PC-9 (cell line): ENCODE data around the gene NINJ1. TPM values are rescaled to one million over a fixed set of nuclear protein-coding genes. Genes with fewer than 3 reads are reported as not detected.

Source experiments
- BruUV-seq: library from RNA; stranded (reverse); fragments of 400-500 nt; replicated peaks from 2 replicates; lab custom pipeline; 2021; lab: Mats Ljungman, UMichigan
- CTCF ChIA-PET: fragments of 300-600 bp; sonication (Branson Sonifier 250); formaldehyde crosslinking; loops from one replicate; lab custom pipeline; 2022; ENCODE audit warnings: antibody characterized with exemption; lab: Charles Lee
- POLR2A ChIA-PET: fragments of 300-600 bp; sonication (Branson Sonifier 250); formaldehyde crosslinking; loops from one replicate; lab custom pipeline; 2022; ENCODE audit warnings: antibody characterized with exemption; ENCODE audit not compliant: unreplicated experiment; lab: Charles Lee
- DNase-seq, 2 experiments: peaks; one replicate each; pipeline versions ENCODE4 v3.0.0 to v3.0.0-alpha.2; 2015 to 2022; ENCODE audit warnings: mixed read lengths in 1 of 2
- H2AFZ ChIP-seq: fragments of 200-600 bp; sonication (generic); 2 replicates; pipeline ENCODE4 v1.8.1; 2017; ENCODE audit warnings: antibody characterized with exemption
- H3F3A ChIP-seq: fragments of 200-600 bp; sonication (generic); 2 replicates; pipeline ENCODE4 v1.8.1; 2017; ENCODE audit warnings: antibody characterized with exemption, mild to moderate bottlenecking, low read depth; ENCODE audit not compliant: insufficient read depth
- H3K27ac ChIP-seq: fragments of 200-600 bp; sonication (generic); 2 replicates; pipeline ENCODE4 v1.6.1; 2016; ENCODE audit warnings: mixed run types
- H3K27me3 ChIP-seq: fragments of 200-600 bp; sonication (generic); 2 replicates; pipeline ENCODE4 v1.6.1; 2016; ENCODE audit warnings: low read depth, mixed run types; ENCODE audit not compliant: insufficient read depth
- H3K36me3 ChIP-seq: fragments of 200-600 bp; sonication (generic); 2 replicates; pipeline ENCODE4 v1.6.1; 2016; ENCODE audit warnings: low read depth, mixed run types
- H3K4me1 ChIP-seq: fragments of 200-600 bp; sonication (generic); replicated peaks from 2 replicates; pipeline ENCODE4 v1.6.1; 2016; ENCODE audit warnings: mixed run types; ENCODE audit not compliant: insufficient read depth
- H3K4me2 ChIP-seq: fragments of 200-600 bp; sonication (generic); 2 replicates; pipeline ENCODE4 v1.6.1; 2017; ENCODE audit warnings: mixed run types
- H3K4me3 ChIP-seq: fragments of 200-600 bp; sonication (generic); 2 replicates; pipeline ENCODE4 v1.6.1; 2016; ENCODE audit warnings: mixed run types
- H3K79me2 ChIP-seq: fragments of 200-600 bp; sonication (generic); 2 replicates; pipeline ENCODE4 v1.6.1; 2017; ENCODE audit warnings: low read depth, mixed run types
- H3K9me2 ChIP-seq: fragments of 200-600 bp; sonication (generic); 2 replicates; pipeline ENCODE4 v1.8.1; 2017; ENCODE audit warnings: mild to moderate bottlenecking; ENCODE audit not compliant: insufficient read depth
- H3K9me3 ChIP-seq: fragments of 200-600 bp; sonication (generic); 2 replicates; pipeline ENCODE4 v1.8.1; 2016; ENCODE audit warnings: low read depth; ENCODE audit not compliant: insufficient read depth
- H4K20me1 ChIP-seq: fragments of 200-600 bp; sonication (generic); 2 replicates; pipeline ENCODE4 v1.8.1; 2017; ENCODE audit not compliant: insufficient read depth
- CTCF ChIP-seq: fragments of 200-600 bp; sonication (generic); conservative IDR thresholded peaks from 2 replicates; pipeline ENCODE4 v1.6.1; 2017; ENCODE audit warnings: mixed run types, antibody characterized with exemption, mild to moderate bottlenecking, moderate library complexity
- EZH2 ChIP-seq: fragments of 200-600 bp; sonication (generic); IDR thresholded peaks from 2 replicates; pipeline ENCODE4 v1.8.0; 2017; ENCODE audit warnings: antibody characterized with exemption, low read depth
- intact Hi-C: fragments of 100-400 bp; cut with micrococcal nuclease; formaldehyde crosslinking; loops from one replicate; pipeline ENCODE4 v1.10.0; 2022; ENCODE audit not compliant: unreplicated experiment
- total RNA-seq: library from RNA; stranded (reverse); gene quantifications from 2 replicates; pipeline ENCODE4 v1.2.3, GENCODE V29; 2021

Gene NINJ1
- total RNA-seq, 1 experiment from 2014 or later = 115 TPM

- Histone ChIP-seq H3K9me3 (no peaks in the 10 kb centered on the region), H3K9me2 (no peaks in the 10 kb centered on the region), H3K4me2 (no peak overlapping the region), H3K36me3 (peaks cover 16% of the 10 kb centered on the region; the same call in 1 of the 2 replicates), H3K79me2 (peaks cover 14% of the 10 kb centered on the region), H3K4me1 (peaks cover 21% of the 10 kb centered on the region), H3K27ac (no peak overlapping the region), H2AFZ (no peak overlapping the region), H3K4me3 (no peak overlapping the region), H3K27me3 (no peaks in the 10 kb centered on the region), H3F3A (peaks cover 39% of the 10 kb centered on the region), H4K20me1 (peaks cover 2% of the 10 kb centered on the region; the same call in 1 of the 2 replicates)
- intact Hi-C loops = no loop called here
- DNase-seq = no peak
- BruUV-seq = no TSS peak
- ChIA-PET CTCF (no interaction called here), POLR2A (no interaction called here)
- TF ChIP-seq CTCF (no peak), EZH2 (no peak)
Measured at GRCh38 chr9:93123561-93124283, 10.3 kb downstream of the NINJ1 start.

- intact Hi-C loops = no loop called here
- H3K9me2 ChIP-seq = no peaks in the 10 kb centered on the region
- peaks cover 21% of the 10 kb centered on the region for H3K4me1 ChIP-seq
- H3K36me3 ChIP-seq = peaks cover 16% of the 10 kb centered on the region; the same call in 1 of the 2 replicates
- no peak for DNase-seq
- no peak overlapping the region for H2AFZ ChIP-seq
- H3K27ac ChIP-seq = no peak overlapping the region
- no peak for TF ChIP-seq EZH2
- TF ChIP-seq CTCF = no peak
- H3K4me2 ChIP-seq = no peak overlapping the region
- 0 out of 2 replicates have a peak, but pooled peaks cover 14% of the 10 kb centered on the region for H3K79me2 ChIP-seq
- no peaks in the 10 kb centered on the region for H3K27me3 ChIP-seq
- ChIA-PET CTCF (no interaction called here), POLR2A (interaction anchor here (0.6 kb wide), 1 partner anchor 11 kb away, joined by 3 read pairs; no protein-coding TSS in a partner anchor)
- no peak overlapping the region for H3K4me3 ChIP-seq
- no peaks in the 10 kb centered on the region for H3K9me3 ChIP-seq
- BruUV-seq = no TSS peak
- H4K20me1 ChIP-seq = no peaks in the 10 kb centered on the region
- peaks cover 42% of the 10 kb centered on the region for H3F3A ChIP-seq
Measured at GRCh38 chr9:93122721-93123221, 11.3 kb downstream of the NINJ1 start.

- Histone ChIP-seq H3K4me2 (no peak overlapping the region), H2AFZ (no peak overlapping the region), H3F3A (peaks cover 47% of the 10 kb centered on the region), H3K79me2 (peaks cover 7% of the 10 kb centered on the region; the same call in 1 of the 2 replicates), H3K27me3 (no peaks in the 10 kb centered on the region), H3K9me2 (no peaks in the 10 kb centered on the region), H3K9me3 (no peaks in the 10 kb centered on the region), H3K4me3 (no peak overlapping the region), H4K20me1 (no peaks in the 10 kb centered on the region), H3K27ac (peak overlapping the region; percentile 91), H3K36me3 (peaks cover 16% of the 10 kb centered on the region; the same call in 1 of the 2 replicates), H3K4me1 (peaks cover 33% of the 10 kb centered on the region)
- TF ChIP-seq EZH2 (no peak), CTCF (no peak)
- ChIA-PET CTCF (no interaction called here), POLR2A (interaction anchor here (0.6 kb wide), 1 partner anchor 586 kb away, joined by 20 read pairs; the partner anchor contains the start of gene ECM2)
- BruUV-seq = TSS peak; percentile 6
- intact Hi-C loops = no loop called here
- DNase-seq = no peak
Measured at GRCh38 chr9:93121316-93122241, 12.5 kb downstream of the NINJ1 start.
